K562 (cell line): ENCODE data around the gene PLXDC1. TPM values are rescaled to one million over a fixed set of nuclear protein-coding genes. Genes with fewer than 3 reads are reported as not detected.

Experiments
- ATAC-seq: fragments of 200-7000 bp; cut with Tn5 transposase; 3 replicates; pipeline ENCODE4 v1.9.1; 2020; ENCODE audit warnings: moderate library complexity
- BruUV-seq: library from RNA; stranded (reverse); fragments of 400-500 nt; replicated peaks from 2 replicates; lab custom pipeline; 2021; lab: Mats Ljungman, UMichigan
- CTCF ChIA-PET: fragments of 300-600 bp; formaldehyde crosslinking; extraction: SDS; loops from one replicate; lab custom pipeline; 2021; ENCODE audit warnings: low intra/inter-chr PET ratio; lab: Yijun Ruan, JAX
- POLR2A ChIA-PET: fragments of 300-600, 350-650 bp; sonication (Branson Sonifier 250); formaldehyde crosslinking; extraction: SDS; loops from one replicate; lab custom pipeline; 2021; ENCODE audit warnings: antibody characterized with exemption, inconsistent platforms; lab: Yijun Ruan, JAX
- DNase-seq, 4 experiments: peaks; one replicate each; pipeline versions ENCODE4 v3.0.0 to v3.0.0-alpha.2; 2011 to 2018; ENCODE audit warnings: low spot score in 3 of 4, mixed read lengths in 3 of 4; ENCODE audit errors: extremely low read depth in 1 of 4
- FAIRE-seq: peaks from 2 replicates; lab custom pipeline; 2011; peaks lifted over from hg19 to GRCh38; lab: Jason Lieb, UNC
- H2AFZ ChIP-seq: 2 replicates; pipeline ENCODE4 v1.6.0; 2011; ENCODE audit warnings: low read depth, low read length, control low read depth, inconsistent platforms
- H3K27ac ChIP-seq: fragments of 200-600 bp; 3 replicates; pipeline ENCODE4 v1.8.0; 2011; ENCODE audit warnings: low read depth, mild to moderate bottlenecking, control low read depth, inconsistent platforms, low read length, moderate library complexity, mixed read lengths; ENCODE audit errors: extremely low read depth
- H3K27me3 ChIP-seq, 2 experiments: fragments of 300-600 bp in 1 of 2; 2 replicates in 1 of 2; 3 replicates in 1 of 2; pipeline versions ENCODE4 v1.6.0 to v1.8.0; 2011; ENCODE audit warnings: inconsistent platforms in 2 of 2, low read length in 2 of 2, mild to moderate bottlenecking in 1 of 2, mixed read lengths in 1 of 2, moderate library complexity in 1 of 2; ENCODE audit not compliant: control insufficient read depth in 2 of 2, insufficient read depth in 2 of 2
- H3K36me3 ChIP-seq: fragments of 300-600 bp; 3 replicates; pipeline ENCODE4 v1.8.0; 2011; ENCODE audit warnings: mild to moderate bottlenecking, low read length, inconsistent platforms; ENCODE audit not compliant: control insufficient read depth, insufficient read depth
- H3K4me1 ChIP-seq, 2 experiments: fragments of 200-600 bp in 1 of 2; replicated peaks in 1 of 2; 2 replicates in 1 of 2; 3 replicates in 1 of 2; pipeline versions ENCODE4 v1.5.1 to v1.8.0; 2011; ENCODE audit warnings: inconsistent platforms in 2 of 2, low read length in 2 of 2, mild to moderate bottlenecking in 1 of 2, mixed read lengths in 1 of 2, moderate library complexity in 1 of 2; ENCODE audit not compliant: control insufficient read depth in 2 of 2, insufficient read depth in 2 of 2
- H3K4me2 ChIP-seq: 2 replicates; pipeline ENCODE4 v1.6.1; 2011; ENCODE audit warnings: low read length, control low read depth, inconsistent platforms, mixed read lengths; ENCODE audit not compliant: insufficient read depth
- H3K4me3 ChIP-seq: fragments of 200-600 bp; sonication (generic), shearing (Covaris generic); 2 replicates; pipeline ENCODE4 v1.5.1; 2016; ENCODE audit warnings: control low read depth, inconsistent platforms
- H3K79me2 ChIP-seq: fragments of 200-600 bp; 3 replicates; pipeline ENCODE4 v1.8.0; 2011; ENCODE audit warnings: low read length, inconsistent platforms; ENCODE audit not compliant: control insufficient read depth, insufficient read depth
- H3K9ac ChIP-seq, 2 experiments: 2 replicates each; pipeline versions ENCODE4 v1.6.0 to v1.6.1; 2011; ENCODE audit warnings: low read depth in 2 of 2, low read length in 2 of 2, control low read depth in 1 of 2, inconsistent platforms in 1 of 2, mild to moderate bottlenecking in 1 of 2, mixed read lengths in 1 of 2; ENCODE audit not compliant: insufficient read depth in 1 of 2
- H3K9me1 ChIP-seq: one replicate; pipeline ENCODE4 v1.6.0; 2011; ENCODE audit warnings: inconsistent platforms, mild to moderate bottlenecking, low read length, moderate library complexity; ENCODE audit not compliant: control insufficient read depth, insufficient read depth
- H3K9me3 ChIP-seq: replicated peaks from 2 replicates; pipeline ENCODE4 v1.5.1; 2011; ENCODE audit warnings: low read depth, low read length, inconsistent platforms; ENCODE audit not compliant: control insufficient read depth, insufficient read depth
- H4K20me1 ChIP-seq: replicated peaks from 2 replicates; pipeline ENCODE4 v1.6.1; 2011; ENCODE audit warnings: low read length, inconsistent platforms, mixed read lengths; ENCODE audit not compliant: control insufficient read depth, insufficient read depth
- E4F1 ChIP-seq: fragments of 250-450 bp; sonication (Bioruptor Pico); IDR thresholded peaks from 2 replicates; pipeline ENCODE4 v1.5.0; 2021; ENCODE audit warnings: mild to moderate bottlenecking, borderline replicate concordance
- NFYB ChIP-seq: IDR thresholded peaks from 2 replicates; pipeline ENCODE4 v1.6.1; 2011; ENCODE audit warnings: mild to moderate bottlenecking, moderate library complexity; ENCODE audit not compliant: insufficient read length; ENCODE audit errors: extremely low read depth
- RAD51 ChIP-seq: fragments of 450-650 bp; IDR thresholded peaks from 2 replicates; pipeline ENCODE4 v1.7.1; 2016; ENCODE audit warnings: low read depth, mild to moderate bottlenecking, borderline replicate concordance
- SNIP1 ChIP-seq: fragments of 450-650 bp; IDR thresholded peaks from 2 replicates; pipeline ENCODE4 v1.7.1; 2017; ENCODE audit warnings: low read depth, mild to moderate bottlenecking
- TFE3 ChIP-seq: fragments of 450-650 bp; formaldehyde crosslinking; IDR thresholded peaks from 2 replicates; pipeline ENCODE4 v1.4.0; 2020; ENCODE audit warnings: mild to moderate bottlenecking, mixed read lengths
- USF2 ChIP-seq: sonication (generic); formaldehyde crosslinking; IDR thresholded peaks from 2 replicates; pipeline ENCODE4 v1.5.0; 2020; ENCODE audit warnings: missing genetic modification reagents
- WGBS: fragments of 100-300 bp; shearing (Covaris generic); methylation state at CpG from one replicate; pipeline ENCODE4 v1.1.6; 2016; ENCODE audit warnings: low coverage, mixed read lengths; ENCODE audit not compliant: insufficient coverage; ENCODE audit errors: missing lambda C conversion rate; 5-methylcytosine and 5-hydroxymethylcytosine counted together
- in situ Hi-C: fragments of 300-500 bp; cut with MboI; formaldehyde crosslinking; loops from 4 replicates; pipeline ENCODE4 v1.15.0; 2018; ENCODE audit warnings: inconsistent platforms, mixed read lengths
- intact Hi-C: fragments of 100-400 bp; cut with micrococcal nuclease; formaldehyde crosslinking; loops from 2 replicates; pipeline ENCODE4 v1.14.2; 2022
- polyA plus RNA-seq, 8 experiments: library from polyadenylated mRNA; depleted of rRNA in 4 of 8; stranded (reverse) in 5 of 8; unstranded in 3 of 8; fragments of >200 nt; fragmentation: Nextera tagmentation in 2 of 8; fragmentation: Illumina TruSeq in 1 of 8; extraction: Ambion mirVana in 2 of 8; extraction: Trizol in 1 of 8; gene quantifications; 2 replicates each; pipeline versions ENCODE4 v1.2.1 to v1.2.3, GENCODE V29; 2011 to 2014; ENCODE audit warnings: inconsistent platforms in 1 of 8, missing spikeins in 1 of 8
- total RNA-seq, 7 experiments: library from RNA; depleted of rRNA in 6 of 7; stranded (reverse); fragments of >200 nt in 6 of 7; fragmentation: Illumina TruSeq in 2 of 7; extraction: Trizol in 2 of 7; gene quantifications; 2 replicates each; pipeline versions ENCODE4 v1.2.1 to v1.2.3, GENCODE V29; 2011 to 2021; ENCODE audit warnings: low replicate concordance in 1 of 7

The PLXDC1 gene
- total and polyA plus RNA-seq, 9 of the 15 experiments (the other 6 are each of a cell fraction or from before 2014, with no cell fraction given): not detected

- POLR2A ChIA-PET: no interaction called here
- no peaks in the 10 kb centered on the region for H3K9me1 ChIP-seq
Measured at GRCh38 chr17:39118674-39119419, 32.6 kb downstream of the PLXDC1 start.

More at GRCh38 chr17:39118674-39119419, 32.6 kb downstream of the PLXDC1 start:
- no peak for FAIRE-seq
- WGBS: 14% methylated on average over 5 of the region's 5 CpGs
- peak in 1 of 4 experiments; percentile 32 for DNase-seq
- H3K9me3 ChIP-seq: no peaks in the 10 kb centered on the region
- CTCF ChIA-PET: no interaction called here
- H3K4me2 ChIP-seq: no peak overlapping the region
- no peaks in the 10 kb centered on the region for H3K36me3 ChIP-seq
- no TSS peak for BruUV-seq
- in situ Hi-C loops (no loop called here), intact Hi-C loops (no loop called here)
- H3K4me3 ChIP-seq: no peak overlapping the region
- H3K79me2 ChIP-seq: no peaks in the 10 kb centered on the region
- no peak for ATAC-seq
- H3K27me3 ChIP-seq: peaks cover 17 to 63% of the 10 kb centered on the region in 2 experiments
- peak; percentile 32 for TF ChIP-seq TFE3 (CRISPR knock-in tag)
- TF ChIP-seq NFYB: peak; percentile 76
- no peak for TF ChIP-seq E4F1
- peak; percentile 39 for TF ChIP-seq USF2
- peak; percentile 31; the same call in 1 of the 2 replicates for TF ChIP-seq RAD51
- no peak for TF ChIP-seq SNIP1
- H2AFZ ChIP-seq: no peak overlapping the region
- H4K20me1 ChIP-seq: no peaks in the 10 kb centered on the region
- H3K9ac ChIP-seq: no peak overlapping the region
- H3K4me1 ChIP-seq: peaks cover 6 to 8% of the 10 kb centered on the region in 2 experiments; a peak in 3 of 5 replicates
- no peak overlapping the region for H3K27ac ChIP-seq
